Skeletal muscle satellite cell (primary cell): ENCODE results near the gene STK39.

Experiments used
- H3K27me3 ChIP-seq: 2 replicates; pipeline ENCODE4 v1.7.0; 2013; ENCODE audit warnings: low read length; ENCODE audit not compliant: control insufficient read depth, insufficient read depth
- H3K36me3 ChIP-seq: 2 replicates; pipeline ENCODE4 v1.7.0; 2013; ENCODE audit warnings: mild to moderate bottlenecking, control low read depth, low read length; ENCODE audit not compliant: insufficient read depth
- H3K4me1 ChIP-seq: 2 replicates; pipeline ENCODE4 v1.7.0; 2013; ENCODE audit warnings: low read length; ENCODE audit not compliant: control insufficient read depth, insufficient read depth
- H3K4me2 ChIP-seq: 2 replicates; pipeline ENCODE4 v1.7.0; 2013; ENCODE audit warnings: mild to moderate bottlenecking, low read length
- H3K4me3 ChIP-seq: 2 replicates; pipeline ENCODE4 v1.7.0; 2013; ENCODE audit warnings: low read length
- H3K9ac ChIP-seq: 2 replicates; pipeline ENCODE4 v1.7.0; 2013; ENCODE audit warnings: mild to moderate bottlenecking, low read depth, low read length, moderate library complexity
- H3K9me3 ChIP-seq: replicated peaks from 2 replicates; pipeline ENCODE4 v1.7.0; 2013; ENCODE audit warnings: mild to moderate bottlenecking, control low read depth, low read length

The STK39 gene

GRCh38 chr2:168025487-168026202 is 221.8 kb downstream of the STK39 start:
- H3K27me3 ChIP-seq, result no peaks in the 10 kb centered on the region
- no peak overlapping the region for H3K9ac ChIP-seq
- no peak overlapping the region for H3K4me2 ChIP-seq
- H3K4me1 ChIP-seq, result peaks cover 13% of the 10 kb centered on the region
- H3K4me3 ChIP-seq, result no peak overlapping the region
- peaks cover 15% of the 10 kb centered on the region for H3K36me3 ChIP-seq
- no peaks in the 10 kb centered on the region for H3K9me3 ChIP-seq

GRCh38 chr2:168024459-168024858 is 222.9 kb downstream of the STK39 start:
- no peak overlapping the region for H3K4me2 ChIP-seq
- H3K9me3 ChIP-seq, result no peaks in the 10 kb centered on the region
- H3K4me1 ChIP-seq, result peaks cover 8% of the 10 kb centered on the region
- peaks cover 15% of the 10 kb centered on the region for H3K36me3 ChIP-seq
- H3K4me3 ChIP-seq, result no peak overlapping the region
- H3K9ac ChIP-seq, result no peak overlapping the region
- H3K27me3 ChIP-seq, result no peaks in the 10 kb centered on the region

- Histone ChIP-seq H3K4me1 (no peaks in the 10 kb centered on the region), H3K9me3 (no peaks in the 10 kb centered on the region), H3K36me3 (peaks cover 15% of the 10 kb centered on the region), H3K9ac (no peak overlapping the region), H3K4me3 (no peak overlapping the region), H3K4me2 (no peak overlapping the region), H3K27me3 (no peaks in the 10 kb centered on the region)
These were observed 225.4 kb downstream of the STK39 start for GRCh38 chr2:168021800-168022587.

- Histone ChIP-seq H3K9me3 (no peaks in the 10 kb centered on the region), H3K4me3 (no peak overlapping the region), H3K9ac (no peak overlapping the region), H3K4me2 (no peak overlapping the region), H3K36me3 (peaks cover 12% of the 10 kb centered on the region), H3K4me1 (no peaks in the 10 kb centered on the region), H3K27me3 (no peaks in the 10 kb centered on the region)
These were observed 232.0 kb downstream of the STK39 start for GRCh38 chr2:168015274-168015953.

- Histone ChIP-seq H3K9ac (no peak overlapping the region), H3K4me1 (no peaks in the 10 kb centered on the region), H3K4me3 (no peak overlapping the region), H3K9me3 (no peaks in the 10 kb centered on the region), H3K4me2 (no peak overlapping the region), H3K36me3 (peaks cover 26% of the 10 kb centered on the region), H3K27me3 (no peaks in the 10 kb centered on the region)
These were observed 237.5 kb downstream of the STK39 start for GRCh38 chr2:168009900-168010299.

- Histone ChIP-seq H3K4me2 (no peak overlapping the region), H3K9me3 (no peaks in the 10 kb centered on the region), H3K4me1 (no peaks in the 10 kb centered on the region), H3K9ac (no peak overlapping the region), H3K4me3 (no peak overlapping the region), H3K36me3 (peaks cover 24% of the 10 kb centered on the region), H3K27me3 (no peaks in the 10 kb centered on the region)
These were observed 238.7 kb downstream of the STK39 start for GRCh38 chr2:168008646-168009195.

GRCh38 chr2:168006498-168006897 is 240.9 kb downstream of the STK39 start:
- no peak overlapping the region for H3K4me2 ChIP-seq
- H3K9ac ChIP-seq, result no peak overlapping the region
- H3K36me3 ChIP-seq, result peaks cover 19% of the 10 kb centered on the region
- H3K4me1 ChIP-seq, result peaks cover 2% of the 10 kb centered on the region
- no peaks in the 10 kb centered on the region for H3K27me3 ChIP-seq
- no peak overlapping the region for H3K4me3 ChIP-seq
- H3K9me3 ChIP-seq, result no peaks in the 10 kb centered on the region

GRCh38 chr2:168005586-168005985 is 241.8 kb downstream of the STK39 start:
- Histone ChIP-seq H3K9ac (no peak overlapping the region), H3K27me3 (no peaks in the 10 kb centered on the region), H3K4me2 (no peak overlapping the region), H3K4me1 (peaks cover 2% of the 10 kb centered on the region), H3K9me3 (no peaks in the 10 kb centered on the region), H3K36me3 (peaks cover 17% of the 10 kb centered on the region), H3K4me3 (no peak overlapping the region)

- Histone ChIP-seq H3K4me3 (no peak overlapping the region), H3K9me3 (no peaks in the 10 kb centered on the region), H3K4me1 (peaks cover 2% of the 10 kb centered on the region), H3K9ac (no peak overlapping the region), H3K36me3 (peaks cover 11% of the 10 kb centered on the region), H3K4me2 (no peak overlapping the region), H3K27me3 (no peaks in the 10 kb centered on the region)
These were observed 243.5 kb downstream of the STK39 start for GRCh38 chr2:168003876-168004275.

GRCh38 chr2:168002021-168002553 is 245.3 kb downstream of the STK39 start:
- no peak overlapping the region for H3K9ac ChIP-seq
- peaks cover 8% of the 10 kb centered on the region for H3K36me3 ChIP-seq
- H3K4me2 ChIP-seq, result no peak overlapping the region

GRCh38 chr2:167992278-167992677 is 255.1 kb downstream of the STK39 start:
- H3K4me3 ChIP-seq, result no peak overlapping the region
- no peaks in the 10 kb centered on the region for H3K27me3 ChIP-seq
- no peak overlapping the region for H3K4me2 ChIP-seq
- H3K36me3 ChIP-seq, result no peaks in the 10 kb centered on the region
- no peaks in the 10 kb centered on the region for H3K9me3 ChIP-seq
- no peak overlapping the region for H3K9ac ChIP-seq
- no peaks in the 10 kb centered on the region for H3K4me1 ChIP-seq

More at GRCh38 chr2:168002021-168002553, 245.3 kb downstream of the STK39 start:
- H3K27me3 ChIP-seq, result no peaks in the 10 kb centered on the region
- H3K9me3 ChIP-seq, result no peaks in the 10 kb centered on the region
- peaks cover 2% of the 10 kb centered on the region for H3K4me1 ChIP-seq
- H3K4me3 ChIP-seq, result no peak overlapping the region
